ENCODE measurements around the gene CIB4.

The CIB4 gene

DNA sequence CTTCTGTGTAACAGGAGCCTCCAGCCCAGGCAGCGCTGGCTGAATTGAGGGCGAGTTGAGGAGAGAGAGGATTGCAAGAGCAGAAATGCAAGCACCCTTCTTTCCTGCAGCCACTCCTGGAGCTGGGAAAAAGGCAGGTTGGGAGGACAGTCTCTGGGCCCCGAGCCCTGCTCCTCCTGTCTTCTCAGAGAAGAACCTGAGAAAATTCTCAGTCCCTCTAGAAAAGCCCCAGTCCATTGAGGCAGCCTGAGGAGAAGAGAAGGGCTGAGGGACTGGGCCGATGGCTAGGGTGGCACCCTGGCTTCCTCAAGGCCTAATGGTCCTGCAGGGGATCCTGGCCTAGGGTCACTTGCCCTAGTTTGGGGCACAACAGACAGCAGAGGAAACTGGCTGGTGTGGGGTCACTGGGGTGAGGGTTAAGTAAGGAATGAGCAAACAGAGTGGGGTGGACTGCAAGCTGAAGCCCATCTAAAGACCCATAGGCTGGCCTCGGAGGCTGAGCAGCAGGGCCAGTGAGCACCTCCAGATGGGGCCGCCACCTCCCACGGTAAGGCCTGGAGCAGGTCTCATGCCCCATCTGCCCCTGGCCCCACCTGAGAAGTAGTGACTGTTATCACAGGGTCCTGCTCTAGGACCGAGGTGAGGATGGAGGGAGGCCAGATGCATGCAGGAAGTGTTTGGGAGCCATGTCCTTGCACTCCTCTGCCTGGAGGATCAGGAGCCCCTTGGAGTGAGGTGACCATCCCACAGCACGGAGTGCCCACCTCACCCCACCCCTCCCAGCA lies 12.4 kb downstream of the CIB4 start (continued):
- TF ChIP-seq, protein P1, sequence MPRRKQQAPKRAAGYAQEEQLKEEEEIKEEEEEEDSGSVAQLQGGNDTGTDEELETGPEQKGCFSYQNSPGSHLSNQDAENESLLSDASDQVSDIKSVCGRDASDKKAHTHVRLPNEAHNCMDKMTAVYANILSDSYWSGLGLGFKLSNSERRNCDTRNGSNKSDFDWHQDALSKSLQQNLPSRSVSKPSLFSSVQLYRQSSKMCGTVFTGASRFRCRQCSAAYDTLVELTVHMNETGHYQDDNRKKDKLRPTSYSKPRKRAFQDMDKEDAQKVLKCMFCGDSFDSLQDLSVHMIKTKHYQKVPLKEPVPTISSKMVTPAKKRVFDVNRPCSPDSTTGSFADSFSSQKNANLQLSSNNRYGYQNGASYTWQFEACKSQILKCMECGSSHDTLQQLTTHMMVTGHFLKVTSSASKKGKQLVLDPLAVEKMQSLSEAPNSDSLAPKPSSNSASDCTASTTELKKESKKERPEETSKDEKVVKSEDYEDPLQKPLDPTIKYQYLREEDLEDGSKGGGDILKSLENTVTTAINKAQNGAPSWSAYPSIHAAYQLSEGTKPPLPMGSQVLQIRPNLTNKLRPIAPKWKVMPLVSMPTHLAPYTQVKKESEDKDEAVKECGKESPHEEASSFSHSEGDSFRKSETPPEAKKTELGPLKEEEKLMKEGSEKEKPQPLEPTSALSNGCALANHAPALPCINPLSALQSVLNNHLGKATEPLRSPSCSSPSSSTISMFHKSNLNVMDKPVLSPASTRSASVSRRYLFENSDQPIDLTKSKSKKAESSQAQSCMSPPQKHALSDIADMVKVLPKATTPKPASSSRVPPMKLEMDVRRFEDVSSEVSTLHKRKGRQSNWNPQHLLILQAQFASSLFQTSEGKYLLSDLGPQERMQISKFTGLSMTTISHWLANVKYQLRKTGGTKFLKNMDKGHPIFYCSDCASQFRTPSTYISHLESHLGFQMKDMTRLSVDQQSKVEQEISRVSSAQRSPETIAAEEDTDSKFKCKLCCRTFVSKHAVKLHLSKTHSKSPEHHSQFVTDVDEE (CRISPR knock-in tag; IDR thresholded peaks at IDR 0.05) = no peak
- TF ChIP-seq TCF4 (CRISPR knock-in tag; IDR thresholded peaks at IDR 0.05; ENCODE audit: borderline replicate concordance) = no peak
- no peak for TF ChIP-seq CSDC2 (CRISPR knock-in tag; IDR thresholded peaks at IDR 0.05)
- TF ChIP-seq ARNTL (CRISPR knock-in tag; IDR thresholded peaks at IDR 0.05; ENCODE audit: borderline replicate concordance, low read depth) = no peak
- TF ChIP-seq ZFP3 (CRISPR knock-in tag; IDR thresholded peaks at IDR 0.05) = no peak
- no peak for TF ChIP-seq ZFP30 (CRISPR knock-in tag; IDR thresholded peaks at IDR 0.05)
- TF ChIP-seq, protein P2, sequence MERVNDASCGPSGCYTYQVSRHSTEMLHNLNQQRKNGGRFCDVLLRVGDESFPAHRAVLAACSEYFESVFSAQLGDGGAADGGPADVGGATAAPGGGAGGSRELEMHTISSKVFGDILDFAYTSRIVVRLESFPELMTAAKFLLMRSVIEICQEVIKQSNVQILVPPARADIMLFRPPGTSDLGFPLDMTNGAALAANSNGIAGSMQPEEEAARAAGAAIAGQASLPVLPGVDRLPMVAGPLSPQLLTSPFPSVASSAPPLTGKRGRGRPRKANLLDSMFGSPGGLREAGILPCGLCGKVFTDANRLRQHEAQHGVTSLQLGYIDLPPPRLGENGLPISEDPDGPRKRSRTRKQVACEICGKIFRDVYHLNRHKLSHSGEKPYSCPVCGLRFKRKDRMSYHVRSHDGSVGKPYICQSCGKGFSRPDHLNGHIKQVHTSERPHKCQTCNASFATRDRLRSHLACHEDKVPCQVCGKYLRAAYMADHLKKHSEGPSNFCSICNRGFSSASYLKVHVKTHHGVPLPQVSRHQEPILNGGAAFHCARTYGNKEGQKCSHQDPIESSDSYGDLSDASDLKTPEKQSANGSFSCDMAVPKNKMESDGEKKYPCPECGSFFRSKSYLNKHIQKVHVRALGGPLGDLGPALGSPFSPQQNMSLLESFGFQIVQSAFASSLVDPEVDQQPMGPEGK (CRISPR knock-in tag; IDR thresholded peaks at IDR 0.05; ENCODE audit: borderline replicate concordance) = no peak
- TF ChIP-seq ZNF70 (CRISPR knock-in tag; IDR thresholded peaks at IDR 0.05) = no peak

DNA sequence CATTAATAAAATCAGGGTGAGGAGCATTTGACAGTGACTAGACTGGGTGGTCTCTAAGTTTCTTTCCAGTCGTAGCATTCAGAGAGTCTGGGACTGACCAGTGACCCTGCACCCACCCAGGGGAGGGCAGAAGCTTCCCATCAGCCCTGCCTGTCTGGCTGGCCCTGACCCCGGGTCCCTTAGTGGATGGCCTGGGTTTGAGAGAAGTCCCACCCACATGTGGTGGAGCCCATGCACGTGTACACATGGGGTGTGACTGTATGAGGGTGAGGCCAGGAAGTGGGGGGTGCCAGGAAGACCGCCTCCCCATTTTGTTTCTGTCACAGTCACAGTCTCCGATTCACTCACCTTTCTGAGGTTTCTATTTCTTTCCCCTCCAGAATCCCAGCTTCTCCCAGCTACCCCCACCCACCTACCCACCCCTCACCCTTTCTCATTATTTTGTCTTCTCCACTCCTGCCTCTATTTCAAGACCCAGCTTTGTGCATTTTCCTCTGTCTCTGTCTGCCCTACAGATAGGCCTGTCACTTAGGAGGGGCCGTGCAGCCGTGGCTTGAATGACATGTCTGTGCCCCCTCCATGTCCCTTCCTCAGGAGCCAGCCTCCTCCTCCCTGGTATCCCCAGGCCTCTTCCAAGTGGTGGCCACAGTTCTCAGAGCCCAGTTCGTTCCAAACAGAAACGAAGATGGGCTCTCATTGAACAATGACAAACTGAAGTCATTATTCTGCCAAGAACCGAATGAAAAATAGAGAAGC lies 13.6 kb downstream of the CIB4 start:
- no peak for TF ChIP-seq ZFP3 (CRISPR knock-in tag; IDR thresholded peaks at IDR 0.05)
- no peak for TF ChIP-seq OSR1 (CRISPR knock-in tag; IDR thresholded peaks at IDR 0.05)
- TF ChIP-seq ZNF70 (CRISPR knock-in tag; IDR thresholded peaks at IDR 0.05) = no peak
- TF ChIP-seq, protein P1 (CRISPR knock-in tag; IDR thresholded peaks at IDR 0.05) = no peak
- TF ChIP-seq SNAI2 (CRISPR knock-in tag; IDR thresholded peaks at IDR 0.05) = no peak
- no peak for TF ChIP-seq TCF4 (CRISPR knock-in tag; IDR thresholded peaks at IDR 0.05; ENCODE audit: borderline replicate concordance)
- no peak for TF ChIP-seq RARB (CRISPR knock-in tag; IDR thresholded peaks at IDR 0.05)
- TF ChIP-seq ZC3H10 (CRISPR knock-in tag; IDR thresholded peaks at IDR 0.05) = no peak
- TF ChIP-seq ARNTL (CRISPR knock-in tag; IDR thresholded peaks at IDR 0.05; ENCODE audit: borderline replicate concordance, low read depth) = no peak
- TF ChIP-seq CSRNP3 (CRISPR knock-in tag; IDR thresholded peaks at IDR 0.05) = no peak
- TF ChIP-seq, protein P3, sequence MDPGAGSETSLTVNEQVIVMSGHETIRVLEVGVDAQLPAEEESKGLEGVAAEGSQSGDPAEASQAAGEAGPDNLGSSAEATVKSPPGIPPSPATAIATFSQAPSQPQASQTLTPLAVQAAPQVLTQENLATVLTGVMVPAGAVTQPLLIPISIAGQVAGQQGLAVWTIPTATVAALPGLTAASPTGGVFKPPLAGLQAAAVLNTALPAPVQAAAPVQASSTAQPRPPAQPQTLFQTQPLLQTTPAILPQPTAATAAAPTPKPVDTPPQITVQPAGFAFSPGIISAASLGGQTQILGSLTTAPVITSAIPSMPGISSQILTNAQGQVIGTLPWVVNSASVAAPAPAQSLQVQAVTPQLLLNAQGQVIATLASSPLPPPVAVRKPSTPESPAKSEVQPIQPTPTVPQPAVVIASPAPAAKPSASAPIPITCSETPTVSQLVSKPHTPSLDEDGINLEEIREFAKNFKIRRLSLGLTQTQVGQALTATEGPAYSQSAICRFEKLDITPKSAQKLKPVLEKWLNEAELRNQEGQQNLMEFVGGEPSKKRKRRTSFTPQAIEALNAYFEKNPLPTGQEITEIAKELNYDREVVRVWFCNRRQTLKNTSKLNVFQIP (CRISPR knock-in tag; IDR thresholded peaks at IDR 0.05; ENCODE audit: borderline replicate concordance, low read depth) = no peak
- TF ChIP-seq BACH2 (CRISPR knock-in tag; IDR thresholded peaks at IDR 0.05; ENCODE audit: borderline replicate concordance) = no peak
- no peak for TF ChIP-seq ZFP30 (CRISPR knock-in tag; IDR thresholded peaks at IDR 0.05)
- TF ChIP-seq PPARA (CRISPR knock-in tag; IDR thresholded peaks at IDR 0.05; ENCODE audit: borderline replicate concordance) = no peak
- TF ChIP-seq CSDC2 (CRISPR knock-in tag; IDR thresholded peaks at IDR 0.05) = no peak
- ATAC-seq = no peak

Measured in SK-N-SH treated with all-trans-retinoic acid at 6 μM for 48 hours (cell line).